Smooth muscle cell (in vitro differentiated cells): ENCODE measurements around the gene AKAP13. TPM values are rescaled to one million over a fixed set of nuclear protein-coding genes. Genes with fewer than 3 reads are reported as not detected.

Source experiments
- DNase-seq: peaks from one replicate; lab custom pipeline; 2025; ENCODE audit not compliant: unreplicated experiment; lab: John Stamatoyannopoulos, UW
- H2AFZ ChIP-seq: fragments of 200-600 bp; sonication (generic); 2 replicates; pipeline ENCODE4 v1.6.0; 2016; ENCODE audit warnings: antibody characterized with exemption, low read depth, mild to moderate bottlenecking
- H3F3A ChIP-seq: fragments of 200-600 bp; sonication (generic); 2 replicates; pipeline ENCODE4 v1.6.0; 2017; ENCODE audit warnings: antibody characterized with exemption, low read depth
- H3K27ac ChIP-seq: fragments of 200-600 bp; sonication (generic); 2 replicates; pipeline ENCODE4 v1.5.1; 2016; ENCODE audit warnings: low read depth, mild to moderate bottlenecking
- H3K27me3 ChIP-seq: fragments of 200-600 bp; sonication (generic); 2 replicates; pipeline ENCODE4 v1.6.1; 2016; ENCODE audit warnings: low read depth, mild to moderate bottlenecking
- H3K36me3 ChIP-seq: fragments of 200-600 bp; sonication (generic); 2 replicates; pipeline ENCODE4 v1.5.1; 2016; ENCODE audit warnings: low read depth
- H3K4me1 ChIP-seq: fragments of 200-600 bp; sonication (generic); 2 replicates; pipeline ENCODE4 v1.5.1; 2016; ENCODE audit warnings: low read depth
- H3K4me2 ChIP-seq: fragments of 200-600 bp; sonication (generic); 2 replicates; pipeline ENCODE4 v1.6.0; 2016; ENCODE audit warnings: mild to moderate bottlenecking
- H3K4me3 ChIP-seq: fragments of 200-600 bp; sonication (generic); 2 replicates; pipeline ENCODE4 v1.5.1; 2016; ENCODE audit warnings: mild to moderate bottlenecking
- H3K79me2 ChIP-seq: fragments of 200-600 bp; sonication (generic); 2 replicates; pipeline ENCODE4 v1.6.0; 2016; ENCODE audit warnings: low read depth, mild to moderate bottlenecking
- H3K9ac ChIP-seq: fragments of 200-600 bp; sonication (generic); 2 replicates; pipeline ENCODE4 v1.6.0; 2016; ENCODE audit warnings: low read depth
- H3K9me3 ChIP-seq: fragments of 200-600 bp; sonication (generic); replicated peaks from 2 replicates; pipeline ENCODE4 v1.5.1; 2016; ENCODE audit warnings: low read depth
- H4K20me1 ChIP-seq: fragments of 200-600 bp; sonication (generic); 2 replicates; pipeline ENCODE4 v1.6.0; 2016; ENCODE audit warnings: low read depth
- WGBS: methylation state at CpG from one replicate; pipeline ENCODE4 v1.1.7; 2016; ENCODE audit warnings: low lambda C conversion rate; 5-methylcytosine and 5-hydroxymethylcytosine counted together
- polyA plus RNA-seq: library from polyadenylated mRNA; unstranded; fragments of >200 nt; fragmentation: Nextera tagmentation; extraction: Ambion mirVana; gene quantifications from 2 replicates; pipeline ENCODE4 v1.2.1, GENCODE V29; 2016
- total RNA-seq: library from RNA; depleted of rRNA; stranded (reverse); fragments of >200 nt; gene quantifications from 2 replicates; pipeline ENCODE4 v1.2.3, GENCODE V29; 2014
- TF ChIP-seq, protein P1 (sequence below): fragments of 200-600 bp; sonication (generic); IDR thresholded peaks from 2 replicates; pipeline ENCODE4 v1.5.1; 2017; ENCODE audit warnings: borderline replicate concordance, mild to moderate bottlenecking, antibody characterized with exemption; ENCODE audit not compliant: insufficient read depth, poor library complexity, severe bottlenecking

The AKAP13 gene
- total and polyA plus RNA-seq, 2 experiments from 2014 or later = 43.3 to 63.5 TPM

DNA sequence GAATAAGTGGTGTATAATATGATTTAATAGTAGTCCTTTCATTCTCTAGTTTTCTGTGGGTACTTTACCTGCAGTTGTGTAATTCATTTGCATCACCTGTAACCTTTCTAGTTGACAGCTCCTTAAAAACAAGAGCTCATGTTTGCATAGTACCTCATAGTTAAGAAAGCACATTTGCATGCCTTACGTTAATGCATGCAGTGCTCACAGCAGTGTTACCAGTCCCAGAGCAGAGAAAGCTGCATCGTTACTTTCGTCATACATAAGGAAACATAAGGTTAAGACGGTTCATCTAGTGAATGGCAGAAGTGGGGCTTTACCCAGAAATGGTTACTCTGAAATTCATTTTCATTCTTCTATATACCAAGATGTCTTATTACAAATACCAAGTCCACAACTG lies 111.3 kb downstream of the AKAP13 start:
- no peaks in the 10 kb centered on the region for H3K27me3 ChIP-seq
- H3K9ac ChIP-seq = no peak overlapping the region
- peaks cover 77% of the 10 kb centered on the region for H3K79me2 ChIP-seq
- DNase-seq = no peak
- H3F3A ChIP-seq = peaks cover 5% of the 10 kb centered on the region
- WGBS = 92% methylated on average over 4 of the region's 4 CpGs
- H3K9me3 ChIP-seq = no peaks in the 10 kb centered on the region
- peaks cover 44% of the 10 kb centered on the region for H4K20me1 ChIP-seq
- TF ChIP-seq, protein P1, sequence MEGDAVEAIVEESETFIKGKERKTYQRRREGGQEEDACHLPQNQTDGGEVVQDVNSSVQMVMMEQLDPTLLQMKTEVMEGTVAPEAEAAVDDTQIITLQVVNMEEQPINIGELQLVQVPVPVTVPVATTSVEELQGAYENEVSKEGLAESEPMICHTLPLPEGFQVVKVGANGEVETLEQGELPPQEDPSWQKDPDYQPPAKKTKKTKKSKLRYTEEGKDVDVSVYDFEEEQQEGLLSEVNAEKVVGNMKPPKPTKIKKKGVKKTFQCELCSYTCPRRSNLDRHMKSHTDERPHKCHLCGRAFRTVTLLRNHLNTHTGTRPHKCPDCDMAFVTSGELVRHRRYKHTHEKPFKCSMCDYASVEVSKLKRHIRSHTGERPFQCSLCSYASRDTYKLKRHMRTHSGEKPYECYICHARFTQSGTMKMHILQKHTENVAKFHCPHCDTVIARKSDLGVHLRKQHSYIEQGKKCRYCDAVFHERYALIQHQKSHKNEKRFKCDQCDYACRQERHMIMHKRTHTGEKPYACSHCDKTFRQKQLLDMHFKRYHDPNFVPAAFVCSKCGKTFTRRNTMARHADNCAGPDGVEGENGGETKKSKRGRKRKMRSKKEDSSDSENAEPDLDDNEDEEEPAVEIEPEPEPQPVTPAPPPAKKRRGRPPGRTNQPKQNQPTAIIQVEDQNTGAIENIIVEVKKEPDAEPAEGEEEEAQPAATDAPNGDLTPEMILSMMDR = no peak
- no peak overlapping the region for H3K27ac ChIP-seq
- no peak overlapping the region for H2AFZ ChIP-seq
- H3K36me3 ChIP-seq = no peaks in the 10 kb centered on the region
- no peak overlapping the region for H3K4me3 ChIP-seq
- H3K4me2 ChIP-seq = no peak overlapping the region
- peaks cover 22% of the 10 kb centered on the region for H3K4me1 ChIP-seq

DNA sequence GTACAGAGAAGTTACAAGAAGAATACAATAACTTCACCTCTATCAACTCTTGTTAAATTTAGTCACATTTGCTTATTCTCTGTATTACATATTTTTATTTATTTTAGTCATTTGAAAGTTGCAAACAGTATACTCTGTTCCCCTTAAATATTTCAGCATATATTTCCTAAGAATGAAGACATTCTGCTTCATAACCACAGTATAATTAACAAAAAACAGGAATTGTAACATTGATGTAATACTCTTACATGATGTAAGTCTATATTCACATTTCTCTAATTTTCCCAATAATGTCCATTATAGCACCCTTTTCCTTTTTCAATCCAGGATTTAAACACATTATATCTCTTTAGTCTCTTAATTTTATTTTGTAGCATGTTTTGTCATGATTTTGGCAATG lies 112.0 kb downstream of the AKAP13 start:
- no peak overlapping the region for H3K27ac ChIP-seq
- H3K79me2 ChIP-seq = peaks cover 78% of the 10 kb centered on the region
- H3F3A ChIP-seq = peaks cover 5% of the 10 kb centered on the region
- TF ChIP-seq, protein P1 = no peak
- H3K27me3 ChIP-seq = no peaks in the 10 kb centered on the region
- H4K20me1 ChIP-seq = peaks cover 44% of the 10 kb centered on the region
- peaks cover 22% of the 10 kb centered on the region for H3K4me1 ChIP-seq
- no peak overlapping the region for H3K9ac ChIP-seq
- no peak for DNase-seq
- no peaks in the 10 kb centered on the region for H3K36me3 ChIP-seq
- H2AFZ ChIP-seq = no peak overlapping the region
- no peaks in the 10 kb centered on the region for H3K9me3 ChIP-seq
- no peak overlapping the region for H3K4me3 ChIP-seq
- H3K4me2 ChIP-seq = no peak overlapping the region

DNA sequence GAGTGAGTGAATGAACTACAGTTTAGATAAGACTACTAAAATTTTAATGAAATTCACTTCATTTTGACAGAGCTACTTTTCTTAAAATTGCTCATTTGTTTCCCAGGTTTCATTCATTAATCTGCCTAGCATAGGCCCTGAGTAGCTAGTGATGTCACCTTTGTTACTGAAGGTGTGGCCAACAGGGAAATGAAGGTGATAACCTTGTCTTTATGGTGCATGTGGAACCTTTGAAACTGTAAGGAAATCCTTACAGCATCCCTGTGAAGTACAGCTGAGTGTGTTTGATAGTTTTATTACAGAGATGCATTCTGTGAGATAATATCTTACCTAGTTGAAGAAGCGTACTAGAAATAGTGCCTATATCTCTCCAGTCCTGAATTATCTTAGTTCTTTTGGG lies 112.9 kb downstream of the AKAP13 start:
- TF ChIP-seq, protein P1 = no peak
- 91% methylated on average over 1 of the region's 1 CpG for WGBS

DNA sequence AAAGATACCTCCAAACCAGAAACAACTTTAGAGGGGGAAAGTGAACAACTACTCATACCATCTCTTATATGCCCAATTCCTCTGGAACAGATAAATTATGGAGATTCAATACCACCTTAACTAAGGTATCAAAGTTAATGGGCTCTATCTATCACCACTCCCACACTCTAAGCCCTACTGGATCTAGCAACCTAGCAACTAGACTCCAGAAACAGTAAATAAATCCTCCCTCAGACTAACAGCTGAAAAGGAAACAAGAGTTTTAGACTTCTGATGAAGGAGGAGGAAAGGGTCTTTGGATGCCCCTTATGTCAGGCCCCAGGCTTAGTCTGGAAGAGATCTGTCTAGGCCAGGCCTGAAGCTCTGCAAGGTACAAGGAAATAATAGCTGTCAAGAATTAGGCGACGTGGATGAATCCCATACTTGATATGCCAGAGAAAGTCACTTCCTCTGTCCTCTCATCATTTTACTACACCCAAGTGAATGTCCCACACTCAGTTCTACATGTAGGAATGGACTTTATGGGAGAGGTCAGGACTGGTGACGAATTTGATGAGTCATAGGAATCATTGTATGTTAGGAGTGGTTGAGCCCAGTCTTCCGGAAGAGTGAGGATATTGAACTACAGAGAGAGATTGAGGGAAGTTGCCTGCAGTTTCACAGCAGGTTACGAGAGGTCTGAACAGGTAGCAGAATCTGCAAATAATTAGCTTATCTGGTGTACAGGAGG lies 113.8 kb downstream of the AKAP13 start:
- peaks cover 42% of the 10 kb centered on the region for H4K20me1 ChIP-seq
- no peak overlapping the region for H2AFZ ChIP-seq
- H3K27ac ChIP-seq = peak overlapping the region; percentile 92
- TF ChIP-seq, protein P1 = no peak
- H3K9me3 ChIP-seq = no peaks in the 10 kb centered on the region
- H3K27me3 ChIP-seq = no peaks in the 10 kb centered on the region
- 24% methylated on average over 5 of the region's 5 CpGs for WGBS
- peak overlapping the region; percentile 61 for H3K9ac ChIP-seq
- peaks cover 27% of the 10 kb centered on the region for H3K4me1 ChIP-seq
- H3K4me2 ChIP-seq = peak overlapping the region; percentile 48
- H3K79me2 ChIP-seq = peaks cover 84% of the 10 kb centered on the region
- peaks cover 3% of the 10 kb centered on the region for H3F3A ChIP-seq
- no peak overlapping the region for H3K4me3 ChIP-seq
- H3K36me3 ChIP-seq = no peaks in the 10 kb centered on the region
- DNase-seq = no peak

More for the DNA sequence above, 112.9 kb downstream of the AKAP13 start:
- Histone ChIP-seq H3K4me1 (peaks cover 22% of the 10 kb centered on the region), H3K27ac (peak overlapping the region; percentile 92), H3K4me2 (no peak overlapping the region), H3K36me3 (no peaks in the 10 kb centered on the region), H2AFZ (no peak overlapping the region), H3K4me3 (no peak overlapping the region), H4K20me1 (peaks cover 40% of the 10 kb centered on the region), H3K79me2 (peaks cover 82% of the 10 kb centered on the region), H3K9me3 (no peaks in the 10 kb centered on the region), H3F3A (peaks cover 5% of the 10 kb centered on the region), H3K9ac (no peak overlapping the region), H3K27me3 (no peaks in the 10 kb centered on the region)
- no peak for DNase-seq
